ENCODE measurements around the gene MAB21L2.

The MAB21L2 gene

GRCh38 chr4:150578745-150579501 is 3.0 kb upstream of the MAB21L2 start:
- no peak for DNase-seq

- no peak for DNase-seq
These were observed 2.3 kb upstream of the MAB21L2 start for GRCh38 chr4:150579551-150580234.

GRCh38 chr4:150580306-150580705 is 1.6 kb upstream of the MAB21L2 start:
- no peak for DNase-seq

- no peak for DNase-seq
These were observed 820 bp upstream of the MAB21L2 start for GRCh38 chr4:150581056-150581605.

- DNase-seq = no peak
These were observed 305 bp upstream of the MAB21L2 start for GRCh38 chr4:150581641-150582051.

- no peak for DNase-seq
These were observed 929 bp downstream of the MAB21L2 start for GRCh38 chr4:150582873-150583286.

- no peak for DNase-seq
These were observed 1.5 kb downstream of the MAB21L2 start for GRCh38 chr4:150583287-150584110.

- no peak for DNase-seq
These were observed 2.4 kb downstream of the MAB21L2 start for GRCh38 chr4:150584111-150584915.

- no peak for DNase-seq
These were observed 3.7 kb downstream of the MAB21L2 start for GRCh38 chr4:150585611-150586010.

- DNase-seq = no peak
These were observed 4.3 kb downstream of the MAB21L2 start for GRCh38 chr4:150586162-150586810.

- DNase-seq = no peak
These were observed 6.4 kb downstream of the MAB21L2 start for GRCh38 chr4:150588316-150588715.

GRCh38 chr4:150589157-150589556 is 7.2 kb downstream of the MAB21L2 start:
- no peak for DNase-seq

GRCh38 chr4:150590631-150591030 is 8.7 kb downstream of the MAB21L2 start:
- no peak for DNase-seq

GRCh38 chr4:150591406-150591805 is 9.5 kb downstream of the MAB21L2 start:
- DNase-seq = no peak

- DNase-seq = no peak
These were observed 10.0 kb downstream of the MAB21L2 start for GRCh38 chr4:150591904-150592303.

GRCh38 chr4:150593996-150594395 is 12.0 kb downstream of the MAB21L2 start:
- no peak for DNase-seq

GRCh38 chr4:150598909-150599308 is 17.0 kb downstream of the MAB21L2 start:
- DNase-seq = no peak

- DNase-seq = no peak
These were observed 17.6 kb downstream of the MAB21L2 start for GRCh38 chr4:150599547-150599946.

GRCh38 chr4:150600812-150601445 is 19.0 kb downstream of the MAB21L2 start:
- no peak for DNase-seq

GRCh38 chr4:150609131-150609530 is 27.2 kb downstream of the MAB21L2 start:
- DNase-seq = no peak

GRCh38 chr4:150619042-150619441 is 37.1 kb downstream of the MAB21L2 start:
- no peak for DNase-seq

Data from NCI-H1048 (cell line).